MV-4-11 (cell line): ENCODE data around the gene CCL17.
"Not testable (repeated sequence)": the region's sequence is repeated elsewhere in the genome, so short reads cannot be mapped to it uniquely, and the experiment has no call there.

ENCODE experiments used
- DNase-seq: peaks from one replicate; lab custom pipeline; 2025; lab: John Stamatoyannopoulos, UW

The CCL17 gene

DNA sequence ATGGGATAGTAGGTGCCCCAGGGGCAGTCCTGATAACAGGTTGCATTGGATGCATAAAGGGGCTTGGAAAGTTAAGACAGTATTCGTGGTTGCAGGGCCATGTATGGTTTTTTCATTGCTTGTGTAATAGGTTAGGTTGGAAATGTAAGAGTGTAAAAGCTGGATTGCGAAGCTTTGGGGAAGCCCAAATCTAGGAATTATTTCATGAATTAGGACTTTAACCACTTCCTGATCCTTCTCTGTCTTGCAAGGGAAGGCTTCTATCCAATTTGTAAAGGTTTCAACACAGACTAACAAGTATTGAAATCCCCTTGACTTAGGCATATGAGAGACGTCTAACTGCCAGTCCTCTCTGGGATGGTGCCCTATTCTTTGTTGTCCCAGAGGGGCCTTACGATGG is 7.8 kb upstream of the CCL17 start:
- no peak for DNase-seq

- not testable (repeated sequence) for DNase-seq
These were observed 7.1 kb upstream of the CCL17 start for GRCh38 chr16:57397493-57397892.

DNA sequence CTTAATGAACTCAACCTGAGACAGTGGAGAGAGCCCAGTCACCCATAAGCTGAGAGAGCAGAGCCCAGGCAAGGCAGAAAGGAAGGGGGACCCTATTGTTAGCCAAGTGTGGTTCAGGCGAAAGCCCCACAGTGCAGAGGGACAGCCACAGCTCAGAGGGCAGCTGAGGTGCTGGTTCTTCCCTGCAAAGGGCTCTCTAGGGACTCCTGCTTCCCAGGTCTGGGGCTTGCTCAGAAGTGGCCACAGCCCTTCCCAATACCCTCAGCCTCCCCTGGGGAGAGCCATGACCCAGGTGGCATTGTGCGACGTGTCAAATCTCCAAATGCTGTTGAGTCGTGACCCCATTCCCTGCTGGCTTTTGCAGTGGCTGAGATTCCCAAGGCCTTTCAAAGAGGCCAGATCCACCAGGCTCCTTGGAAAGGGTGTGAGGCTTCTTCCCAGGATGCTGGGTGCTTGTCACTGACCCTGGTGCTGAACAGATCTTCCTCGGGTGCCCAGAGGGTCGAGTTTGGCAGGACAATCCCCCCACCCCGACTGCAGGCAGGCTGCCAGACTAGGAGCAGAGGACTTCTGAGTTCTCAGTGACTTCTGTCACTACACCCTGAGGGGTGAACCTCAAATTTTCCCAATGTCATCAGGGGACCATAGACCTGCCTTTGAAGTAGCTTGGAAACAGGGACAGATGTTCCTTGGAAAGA is 2.5 kb upstream of the CCL17 start:
- no peak for DNase-seq

- peak; percentile 2 for DNase-seq
These were observed 530 bp downstream of the CCL17 start for GRCh38 chr16:57405097-57405496.

DNA sequence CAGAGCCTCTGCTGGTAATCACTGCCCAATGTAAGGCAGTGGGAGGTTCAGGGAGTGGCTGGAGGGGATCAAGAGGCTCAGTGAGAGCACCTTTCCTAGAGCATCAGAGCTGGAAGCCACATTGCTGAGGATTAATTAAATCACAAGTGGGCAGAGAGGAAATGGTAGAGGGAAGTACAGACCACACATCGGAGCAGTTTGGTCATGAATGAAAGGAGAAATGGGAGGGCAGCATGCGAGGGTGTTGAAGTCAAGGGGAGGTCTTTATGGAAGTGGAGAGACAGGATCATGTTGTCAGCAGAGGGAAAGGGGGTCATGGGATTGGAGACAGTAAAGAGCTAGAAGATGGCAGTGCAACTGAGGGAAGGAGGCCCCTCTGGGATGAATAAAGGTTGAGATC is 2.3 kb downstream of the CCL17 start:
- peak; percentile 72 for DNase-seq

DNA sequence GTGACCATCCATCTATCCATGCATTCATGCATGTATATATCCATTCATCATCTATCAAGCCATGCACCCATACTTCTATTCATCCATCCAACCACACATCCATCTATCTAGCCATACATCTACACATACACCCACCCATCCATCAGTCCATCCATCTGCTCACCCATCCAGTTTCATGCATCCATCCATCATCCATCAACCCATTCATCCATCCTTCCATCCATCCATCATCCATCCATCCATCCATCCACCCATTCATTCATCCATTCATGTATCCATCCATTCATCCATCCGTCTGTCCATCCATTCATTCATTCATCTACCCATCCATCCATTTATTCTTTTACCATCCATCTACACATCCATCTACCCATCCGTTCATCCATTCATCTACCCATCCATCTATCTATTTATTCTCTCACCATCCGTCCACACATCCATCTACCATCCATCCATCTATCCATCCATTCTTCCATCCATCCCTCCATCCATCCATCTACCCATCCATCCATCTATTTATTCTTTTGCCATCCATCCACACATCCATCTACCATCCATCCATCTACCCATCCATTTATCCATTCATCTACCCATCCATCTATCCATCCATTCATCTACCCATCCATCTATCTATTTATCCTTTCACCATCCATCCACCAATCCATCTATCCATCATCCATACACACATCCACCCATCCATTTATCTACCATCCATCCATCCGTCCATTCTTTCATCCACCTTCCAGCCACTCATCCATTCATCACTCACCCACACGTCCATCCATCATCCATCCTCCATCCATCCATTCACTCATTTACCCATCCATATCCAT is 3.2 kb downstream of the CCL17 start:
- DNase-seq: no peak

GRCh38 chr16:57409065-57409464 is 4.5 kb downstream of the CCL17 start:
- peak; percentile 52 for DNase-seq

DNA sequence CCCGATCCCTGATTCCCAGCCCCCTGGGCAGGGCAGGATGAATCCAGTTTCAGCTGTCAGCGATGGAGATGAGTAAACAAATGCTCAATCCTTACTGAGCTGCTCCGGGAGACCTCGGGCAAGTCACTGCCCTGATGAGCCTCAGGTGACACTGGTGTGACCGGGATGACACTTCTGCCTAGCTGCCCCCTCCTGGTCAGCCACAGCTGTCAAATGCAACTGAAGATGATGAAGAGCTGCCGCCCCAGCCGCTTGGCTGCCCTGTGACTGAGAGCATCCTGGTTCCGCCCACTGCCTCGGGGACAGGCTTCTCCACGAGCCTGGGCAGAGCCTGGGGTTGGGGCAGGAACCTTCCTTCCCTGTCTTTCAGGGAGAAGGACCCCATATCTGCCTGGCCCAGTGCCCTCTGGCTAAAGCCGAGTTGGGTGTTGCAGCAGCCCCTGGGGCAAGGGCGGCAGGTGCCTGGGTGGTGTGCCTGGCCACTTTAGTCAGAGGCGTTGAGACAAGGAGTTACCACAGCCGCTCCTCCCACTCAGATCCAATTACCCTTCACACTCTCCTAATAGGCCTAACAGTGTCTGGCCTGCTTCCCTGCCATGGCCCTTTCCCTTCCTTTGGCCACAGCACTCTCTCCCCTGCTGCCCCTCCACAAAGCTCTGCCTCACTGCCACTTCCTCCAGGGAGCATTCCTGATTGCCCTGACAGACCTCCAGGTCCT is 5.5 kb downstream of the CCL17 start:
- no peak for DNase-seq

GRCh38 chr16:57411362-57411976 is 6.9 kb downstream of the CCL17 start:
- DNase-seq: no peak

GRCh38 chr16:57412584-57412983 is 8.0 kb downstream of the CCL17 start:
- no peak for DNase-seq

- DNase-seq: peak; percentile 65
These were observed 8.7 kb downstream of the CCL17 start for GRCh38 chr16:57413301-57413730.

DNA sequence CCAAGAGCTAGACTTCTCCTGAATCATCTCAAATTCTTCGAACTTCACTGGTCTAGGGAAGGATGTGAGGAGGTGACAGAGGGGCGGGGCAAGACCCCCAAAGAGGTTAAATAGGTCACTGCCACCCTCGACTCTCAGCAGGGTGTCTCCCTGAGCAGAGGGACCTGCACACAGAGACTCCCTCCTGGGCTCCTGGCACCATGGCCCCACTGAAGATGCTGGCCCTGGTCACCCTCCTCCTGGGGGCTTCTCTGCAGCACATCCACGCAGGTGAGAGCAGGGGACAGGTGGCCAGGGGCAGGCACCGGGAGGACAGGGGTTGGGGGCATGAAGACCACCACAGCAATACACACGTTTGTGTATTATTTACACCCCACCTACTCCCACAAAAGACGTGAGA is 9.2 kb downstream of the CCL17 start:
- DNase-seq: no peak

- DNase-seq: no peak
These were observed 11.5 kb downstream of the CCL17 start for GRCh38 chr16:57416084-57416483.

DNA sequence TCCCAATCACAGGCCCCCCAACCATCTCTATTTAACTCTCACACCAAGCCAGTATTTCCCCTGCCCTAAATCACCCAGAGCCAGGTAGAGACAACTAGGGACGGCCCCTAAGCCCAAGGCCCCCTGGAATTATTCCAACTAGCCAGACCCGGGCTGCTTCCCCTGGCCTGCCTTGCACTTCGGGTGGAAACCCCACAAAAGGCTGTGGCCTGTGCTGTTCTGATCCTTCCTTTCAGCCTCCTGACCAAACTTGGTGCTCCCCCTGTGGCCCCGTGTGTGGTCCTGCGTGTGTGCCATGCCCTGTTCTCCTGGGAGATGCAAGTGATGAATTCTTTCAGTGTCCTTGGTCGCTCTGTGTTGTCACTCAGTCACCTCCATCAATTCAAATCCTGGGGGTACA is 14.9 kb downstream of the CCL17 start:
- no peak for DNase-seq

DNA sequence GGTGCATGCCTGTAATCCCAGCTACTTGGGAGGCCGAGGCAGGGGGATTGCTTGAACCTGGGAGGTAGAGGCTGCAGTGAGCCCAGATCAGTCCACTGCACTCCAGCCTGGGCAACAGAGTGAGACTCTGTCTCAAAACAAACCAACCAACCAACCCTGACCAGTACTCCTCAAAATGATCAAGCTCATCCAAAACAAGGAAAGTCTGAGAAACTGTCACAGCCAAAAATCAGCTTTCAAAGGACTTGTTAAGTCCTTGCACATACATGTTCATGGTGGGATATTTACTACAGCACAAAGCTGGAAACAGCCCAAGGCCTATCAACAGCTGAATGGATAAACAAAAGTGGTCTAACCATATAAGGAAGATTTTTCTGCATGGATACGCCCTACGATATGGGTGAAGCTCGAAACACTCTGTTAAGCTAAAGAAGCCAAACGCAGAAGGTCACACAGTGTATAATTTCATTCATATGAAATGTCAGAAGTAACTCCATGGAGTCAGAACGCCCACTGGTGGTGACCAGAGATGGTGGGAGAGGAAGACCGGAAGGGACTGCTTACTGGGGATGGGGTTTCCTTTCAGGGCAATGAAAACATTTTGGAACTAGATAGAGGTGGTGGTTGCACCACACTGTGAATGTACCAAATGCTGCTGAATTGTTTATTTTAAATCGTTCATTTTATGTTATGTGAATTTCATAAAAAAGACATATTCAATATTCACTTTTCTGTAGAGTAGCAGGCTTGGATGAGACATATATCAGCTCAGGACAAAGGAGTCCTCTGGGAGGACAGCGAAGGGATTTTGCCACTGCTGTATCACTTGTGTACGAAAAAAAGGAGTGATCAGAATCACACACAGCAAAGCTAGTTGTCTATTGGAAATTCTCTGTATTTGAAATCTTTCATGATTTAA is 17.7 kb downstream of the CCL17 start:
- DNase-seq: peak; percentile 44

- no peak for DNase-seq
These were observed 18.6 kb downstream of the CCL17 start for GRCh38 chr16:57423152-57423551.

DNA sequence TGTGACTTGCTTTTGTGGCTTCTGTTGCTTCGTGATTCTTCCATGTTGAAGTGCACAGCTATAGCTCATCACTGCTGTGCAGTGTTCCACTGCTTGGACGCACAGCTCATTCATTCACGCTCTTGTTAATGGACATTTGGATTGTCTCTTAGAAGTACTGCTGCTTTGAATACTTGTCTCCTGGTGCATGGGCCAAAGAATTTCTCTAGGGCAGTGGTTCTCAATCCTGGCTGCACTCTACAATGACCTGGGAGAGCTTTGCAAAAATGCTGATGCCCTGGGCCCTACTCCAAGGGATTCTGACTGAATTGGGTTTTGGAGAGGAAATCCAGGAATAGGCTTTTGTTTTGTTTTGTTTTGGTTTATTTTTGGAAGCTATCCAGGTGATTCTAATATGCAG is 20.0 kb downstream of the CCL17 start:
- no peak for DNase-seq

DNA sequence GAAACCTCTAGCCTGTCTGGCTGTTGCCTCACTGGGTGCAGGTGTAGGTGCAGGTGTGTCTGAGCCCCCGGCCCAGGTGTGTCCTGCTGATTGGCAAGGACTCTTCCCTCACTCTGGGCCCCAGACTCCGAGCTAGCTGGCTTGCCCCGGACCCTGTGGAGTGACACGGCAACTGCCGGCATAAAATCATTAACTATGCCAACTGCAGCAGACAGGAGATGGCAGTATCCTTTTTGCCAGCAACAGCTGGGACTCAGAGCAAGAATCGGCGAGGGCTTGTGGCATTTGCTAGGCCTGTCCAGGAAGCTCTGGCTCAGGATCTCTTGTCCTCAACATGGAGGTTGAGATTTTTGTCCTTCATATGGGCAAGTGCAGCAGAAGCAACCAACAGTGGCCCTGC is 21.8 kb downstream of the CCL17 start:
- DNase-seq: no peak

DNA sequence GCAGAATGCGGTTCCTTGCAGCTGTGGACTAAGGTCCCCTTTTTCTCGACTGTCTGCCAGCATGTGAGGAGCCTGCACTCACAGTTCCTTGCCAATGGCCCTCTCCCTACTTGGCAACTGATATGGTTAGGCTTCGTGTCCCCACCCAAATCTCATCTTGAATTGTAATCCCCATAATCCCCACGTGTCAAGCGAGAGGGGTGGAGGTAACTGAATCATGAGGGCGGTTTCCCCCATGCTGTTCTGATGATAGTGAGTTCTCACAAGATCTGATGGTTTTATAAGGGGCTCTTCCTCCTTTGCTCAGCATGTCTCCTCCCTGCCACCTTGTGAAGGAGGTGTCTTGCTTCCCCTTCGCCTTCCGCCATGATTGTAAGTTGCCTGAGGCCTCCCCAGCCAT is 22.7 kb downstream of the CCL17 start:
- no peak for DNase-seq

DNA sequence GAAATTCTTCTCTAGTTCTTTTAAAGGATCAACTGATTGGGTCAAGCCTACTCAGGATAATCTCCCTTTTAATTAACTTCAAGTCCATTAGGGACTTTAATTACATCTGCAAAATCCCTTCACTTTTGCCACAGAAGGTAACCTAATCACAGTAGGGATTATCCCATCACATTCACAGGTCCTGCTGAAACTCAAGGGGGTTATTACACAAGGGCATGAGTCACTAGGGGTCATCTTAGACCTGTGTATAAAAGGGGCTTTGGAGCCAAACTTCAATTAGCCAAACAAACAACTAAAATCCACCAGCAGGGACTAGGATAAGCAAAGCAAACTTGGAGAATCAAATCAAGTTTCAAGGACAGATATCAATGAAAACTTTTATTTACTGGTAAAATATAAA is 23.3 kb downstream of the CCL17 start:
- DNase-seq: no peak

GRCh38 chr16:57430955-57431354 is 26.4 kb downstream of the CCL17 start:
- peak; percentile 54 for DNase-seq
